ENCODE measurements around the gene TMCO4.

Gene TMCO4

GRCh38 chr1:19682901-19683300, 116.8 kb downstream of the TMCO4 start:
- DNase-seq, result no peak

- DNase-seq, result no peak
Measured at GRCh38 chr1:19682257-19682656, 117.5 kb downstream of the TMCO4 start.

- no peak for DNase-seq
Measured at GRCh38 chr1:19680644-19681043, 119.1 kb downstream of the TMCO4 start.

GRCh38 chr1:19679691-19680090, 120.0 kb downstream of the TMCO4 start:
- no peak for DNase-seq

- no peak for DNase-seq
Measured at GRCh38 chr1:19678931-19679453, 120.7 kb downstream of the TMCO4 start.

GRCh38 chr1:19678493-19678892, 121.2 kb downstream of the TMCO4 start:
- DNase-seq, result no peak

GRCh38 chr1:19676438-19676922, 123.2 kb downstream of the TMCO4 start:
- no peak for DNase-seq

GRCh38 chr1:19675797-19676196, 123.9 kb downstream of the TMCO4 start:
- no peak for DNase-seq

GRCh38 chr1:19672237-19672636, 127.5 kb downstream of the TMCO4 start:
- DNase-seq, result no peak

- DNase-seq, result no peak
Measured at GRCh38 chr1:19670787-19671186, 128.9 kb downstream of the TMCO4 start.

- DNase-seq, result no peak
Measured at GRCh38 chr1:19668888-19669287, 130.8 kb downstream of the TMCO4 start.

- no peak for DNase-seq
Measured at GRCh38 chr1:19665496-19666465, 133.9 kb downstream of the TMCO4 start.

GRCh38 chr1:19665186-19665495, 134.6 kb downstream of the TMCO4 start:
- no peak for DNase-seq

GRCh38 chr1:19664453-19665185, 135.1 kb downstream of the TMCO4 start, which contains the start of gene HTR6:
Gene HTR6 (plus strand): TSS chr1:19664875. CDS start chr1:19665754, 879 bp downstream.
- peak in 1 of 4 experiments; percentile 34 for DNase-seq

GRCh38 chr1:19662313-19662712, 137.4 kb downstream of the TMCO4 start:
- no peak for DNase-seq

- peak in 2 of 4 experiments; percentile 16 to 35 for DNase-seq
Measured at GRCh38 chr1:19661721-19662228, 137.9 kb downstream of the TMCO4 start.

GRCh38 chr1:19658186-19658585, 141.5 kb downstream of the TMCO4 start:
- no peak for DNase-seq

GRCh38 chr1:19657511-19657910, 142.2 kb downstream of the TMCO4 start:
- DNase-seq, result no peak

- DNase-seq, result no peak
Measured at GRCh38 chr1:19656780-19657466, 142.8 kb downstream of the TMCO4 start.

- no peak for DNase-seq
Measured at GRCh38 chr1:19656134-19656779, 143.5 kb downstream of the TMCO4 start.

- no peak for DNase-seq
Measured at GRCh38 chr1:19655718-19656080, 144.0 kb downstream of the TMCO4 start.

All from activated naive CD4-positive, alpha-beta T cell (primary cell).